ENCODE measurements around the gene IMPDH1.
A peak's percentile ranks its signal among the peaks of the same experiment; 100 is the strongest.

Gene IMPDH1

DNA sequence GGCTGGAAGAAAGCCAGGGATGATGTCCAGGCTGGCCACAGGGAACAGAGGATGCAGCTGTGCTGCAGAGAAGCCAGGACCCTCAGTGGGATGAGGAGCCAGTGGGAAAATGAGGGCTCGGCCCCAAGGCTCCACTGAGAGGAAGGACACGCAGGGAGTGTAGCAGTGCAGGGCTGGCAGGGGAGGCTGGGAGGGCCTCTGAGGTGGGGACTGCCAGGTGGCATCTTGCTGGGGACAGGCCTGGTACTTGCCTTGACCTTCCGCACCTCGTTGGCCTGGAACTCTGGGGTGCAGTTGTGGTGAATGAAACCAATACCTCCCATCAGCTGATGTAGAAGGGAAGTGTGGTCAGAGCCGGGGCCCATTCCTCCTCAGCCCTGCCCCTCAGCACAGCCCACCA lies 9.2 kb downstream of the IMPDH1 start:
- Histone ChIP-seq H3K9me3 (ENCODE audit: insufficient read depth, low read length) (no peaks in the 10 kb centered on the region), H3K27ac (ENCODE audit: low read length) (no peak overlapping the region), H3K4me3 (ENCODE audit: low read length) (no peak overlapping the region), H3K9ac (ENCODE audit: low read length) (no peak overlapping the region), H3K36me3 (replicated peaks; ENCODE audit: low read depth, low read length) (peaks cover 24% of the 10 kb centered on the region), H3K4me1 (ENCODE audit: low read length) (peaks cover 13% of the 10 kb centered on the region), H4K20me1 (ENCODE audit: insufficient read depth, low read length) (peaks cover 9% of the 10 kb centered on the region; the same call in 1 of the 2 replicates), H3K27me3 (ENCODE audit: low read depth, low read length) (no peaks in the 10 kb centered on the region), H3K4me2 (ENCODE audit: low read length) (no peak overlapping the region), H3K79me2 (ENCODE audit: low read length) (peaks cover 28% of the 10 kb centered on the region), H2AFZ (ENCODE audit: low read depth, low read length) (no peak overlapping the region)
- TF ChIP-seq CTCF (IDR thresholded peaks at IDR 0.05; ENCODE audit: low read depth, low read length) = no peak

- no peak overlapping the region for H3K9ac ChIP-seq (ENCODE audit: low read length)
- no peak overlapping the region for H3K4me2 ChIP-seq (ENCODE audit: low read length)
- peaks cover 13% of the 10 kb centered on the region for H3K4me1 ChIP-seq (ENCODE audit: low read length)
- no peak overlapping the region for H2AFZ ChIP-seq (ENCODE audit: low read depth, low read length)
- H3K27ac ChIP-seq (ENCODE audit: low read length) = no peak overlapping the region
- peaks cover 28% of the 10 kb centered on the region for H3K36me3 ChIP-seq (replicated peaks; ENCODE audit: low read depth, low read length)
- peaks cover 9% of the 10 kb centered on the region; the same call in 1 of the 2 replicates for H4K20me1 ChIP-seq (ENCODE audit: insufficient read depth, low read length)
- peaks cover 22% of the 10 kb centered on the region for H3K79me2 ChIP-seq (ENCODE audit: low read length)
- no peaks in the 10 kb centered on the region for H3K9me3 ChIP-seq (ENCODE audit: insufficient read depth, low read length)
- no peak overlapping the region for H3K4me3 ChIP-seq (ENCODE audit: low read length)
- no peaks in the 10 kb centered on the region for H3K27me3 ChIP-seq (ENCODE audit: low read depth, low read length)
- TF ChIP-seq EZH2phosphoT487 (IDR thresholded peaks at IDR 0.05; ENCODE audit: low read depth) (no peak), CTCF (IDR thresholded peaks at IDR 0.05; ENCODE audit: low read depth, low read length) (no peak)
These were observed 9.8 kb downstream of the IMPDH1 start for GRCh38 chr7:128399991-128400390.

DNA sequence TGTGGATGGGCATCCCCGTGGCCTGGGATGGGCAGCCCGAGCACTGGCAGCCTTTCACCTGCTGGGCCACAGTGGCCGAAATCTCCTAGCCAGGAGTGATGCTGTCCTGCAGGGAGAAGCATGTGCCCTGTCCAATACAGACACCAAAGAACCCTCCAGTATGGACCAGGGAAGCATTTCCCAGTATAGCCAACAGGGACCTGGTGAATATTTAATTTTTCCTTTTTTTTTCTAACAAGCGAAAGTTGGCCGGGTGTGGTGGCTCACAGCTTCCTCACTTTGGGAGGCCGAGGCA lies 11.0 kb downstream of the IMPDH1 start:
- H3K27ac ChIP-seq (ENCODE audit: low read length) = no peak overlapping the region
- peaks cover 2% of the 10 kb centered on the region for H3K4me1 ChIP-seq (ENCODE audit: low read length)
- peaks cover 36% of the 10 kb centered on the region for H3K36me3 ChIP-seq (replicated peaks; ENCODE audit: low read depth, low read length)
- H3K27me3 ChIP-seq (ENCODE audit: low read depth, low read length) = no peaks in the 10 kb centered on the region
- no peak overlapping the region for H2AFZ ChIP-seq (ENCODE audit: low read depth, low read length)
- H3K9ac ChIP-seq (ENCODE audit: low read length) = no peak overlapping the region
- no peaks in the 10 kb centered on the region for H3K9me3 ChIP-seq (ENCODE audit: insufficient read depth, low read length)
- H4K20me1 ChIP-seq (ENCODE audit: insufficient read depth, low read length) = no peaks in the 10 kb centered on the region
- TF ChIP-seq CTCF (IDR thresholded peaks at IDR 0.05; ENCODE audit: low read depth, low read length) = peak; percentile 3; the same call in 1 of the 2 replicates
- TF ChIP-seq EZH2phosphoT487 (IDR thresholded peaks at IDR 0.05; ENCODE audit: low read depth) = no peak
- H3K79me2 ChIP-seq (ENCODE audit: low read length) = peaks cover 10% of the 10 kb centered on the region
- no peak overlapping the region for H3K4me2 ChIP-seq (ENCODE audit: low read length)
- H3K4me3 ChIP-seq (ENCODE audit: low read length) = no peak overlapping the region

DNA sequence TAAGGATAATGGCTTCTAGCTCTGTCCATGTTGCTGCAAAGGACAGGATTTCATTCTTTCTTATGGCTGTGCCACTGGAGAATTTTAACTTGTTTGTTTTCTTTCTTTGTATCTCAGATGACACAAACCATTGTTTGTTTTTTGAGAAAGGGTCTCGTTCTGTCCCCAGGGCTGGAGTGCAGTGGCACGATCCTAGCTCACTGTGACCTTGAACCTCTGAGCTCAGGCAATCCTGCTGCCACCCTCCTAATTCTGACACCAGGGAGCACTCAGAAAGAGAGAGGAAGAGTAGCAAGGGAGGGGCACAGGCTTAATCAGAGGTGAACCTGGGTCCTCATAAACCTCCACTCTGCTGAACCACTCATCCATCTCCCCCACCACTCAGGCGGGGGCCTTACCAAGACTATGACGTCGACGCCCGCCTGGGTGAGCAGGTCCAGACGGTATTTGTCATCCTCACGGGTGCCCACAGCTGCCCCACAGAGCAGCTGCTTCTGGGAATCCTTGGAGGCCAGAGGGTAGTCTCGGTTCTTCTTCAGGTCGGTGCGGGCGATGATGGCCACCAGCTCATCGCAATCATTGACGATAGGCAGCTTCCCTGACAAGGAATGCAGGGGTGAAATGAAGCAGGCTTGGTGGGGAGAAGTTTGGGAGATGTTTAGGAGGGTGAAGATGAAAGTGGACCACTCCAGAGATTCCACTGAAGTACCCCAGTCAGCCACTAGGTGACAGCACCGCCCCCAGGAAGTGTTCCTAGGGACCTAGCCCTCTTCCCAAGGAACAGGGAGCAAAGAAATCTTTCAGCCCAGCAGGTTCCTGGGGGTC lies 11.6 kb downstream of the IMPDH1 start:
- Histone ChIP-seq H3K27me3 (ENCODE audit: low read depth, low read length) (no peaks in the 10 kb centered on the region), H3K79me2 (ENCODE audit: low read length) (peaks cover 6% of the 10 kb centered on the region), H3K4me3 (ENCODE audit: low read length) (no peak overlapping the region), H3K9ac (ENCODE audit: low read length) (no peak overlapping the region), H3K9me3 (ENCODE audit: insufficient read depth, low read length) (no peaks in the 10 kb centered on the region), H3K4me2 (ENCODE audit: low read length) (no peak overlapping the region), H3K27ac (ENCODE audit: low read length) (no peak overlapping the region), H3K4me1 (ENCODE audit: low read length) (no peaks in the 10 kb centered on the region), H2AFZ (ENCODE audit: low read depth, low read length) (no peak overlapping the region), H3K36me3 (replicated peaks; ENCODE audit: low read depth, low read length) (peaks cover 36% of the 10 kb centered on the region), H4K20me1 (ENCODE audit: insufficient read depth, low read length) (no peaks in the 10 kb centered on the region)
- TF ChIP-seq EZH2phosphoT487 (IDR thresholded peaks at IDR 0.05; ENCODE audit: low read depth) (no peak), CTCF (IDR thresholded peaks at IDR 0.05; ENCODE audit: low read depth, low read length) (peak; percentile 83)
